Fibroblast of skin of back (primary cell): ENCODE measurements around the gene TSPYL2.

Experiments used
- DNase-seq: peaks from one replicate; pipeline ENCODE4 v3.0.0-alpha.2; 2013

TSPYL2 gene

DNA sequence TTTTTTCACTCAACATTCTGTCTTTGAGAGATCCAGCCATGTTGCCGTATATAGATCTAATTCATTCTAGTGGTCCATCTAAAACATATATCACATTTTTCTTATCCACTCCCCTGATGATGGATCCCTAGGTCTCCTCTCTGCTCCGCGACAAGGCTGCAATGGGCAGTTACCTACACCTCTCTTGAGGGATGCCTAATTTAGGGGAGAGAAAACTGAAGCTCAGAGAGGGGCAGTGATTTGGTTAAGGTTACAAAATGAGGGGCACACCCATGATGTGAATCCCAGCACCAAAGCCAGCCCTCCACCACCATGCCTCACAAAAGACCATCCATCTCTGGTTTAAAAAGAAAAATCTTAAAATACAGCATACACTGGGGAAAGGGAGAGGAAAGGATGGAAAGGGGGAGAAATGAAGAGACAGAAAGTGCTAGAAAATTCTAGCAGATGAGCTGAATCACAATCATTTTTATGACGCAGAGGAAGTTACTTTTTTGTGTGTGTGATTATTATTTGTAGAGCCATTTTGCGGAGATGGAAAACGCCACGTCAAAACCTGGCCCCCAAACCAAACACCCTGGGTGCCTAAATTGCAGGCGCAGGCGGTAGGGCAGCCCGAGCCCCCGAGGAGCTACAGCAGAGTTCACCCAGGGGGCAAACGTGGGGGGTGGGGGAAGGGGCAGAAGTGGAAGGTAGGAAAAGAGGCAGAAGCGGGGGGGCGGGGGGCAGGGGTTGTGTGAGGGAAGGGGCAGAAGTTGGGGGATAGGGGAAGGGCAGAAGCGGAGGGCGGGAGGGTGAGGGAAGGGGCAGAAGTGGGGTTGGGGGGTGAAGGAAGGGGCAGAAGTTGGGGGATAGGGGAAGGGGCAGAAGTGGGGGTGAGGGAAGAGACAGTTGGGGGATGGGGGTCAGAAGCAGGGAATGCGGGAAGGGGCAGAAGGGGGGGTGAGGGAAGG, 1.3 kb upstream of the TSPYL2 start:
- DNase-seq = peak; percentile 17

- no peak for DNase-seq
Observed at GRCh38 chrX:53082773-53083616, 828 bp downstream of the TSPYL2 start.

GRCh38 chrX:53084043-53084570, 1.9 kb downstream of the TSPYL2 start:
- DNase-seq = peak; percentile 11

GRCh38 chrX:53084863-53085262, 2.7 kb downstream of the TSPYL2 start:
- DNase-seq = no peak

GRCh38 chrX:53085661-53086229, 3.6 kb downstream of the TSPYL2 start:
- no peak for DNase-seq

GRCh38 chrX:53086464-53086863, 4.3 kb downstream of the TSPYL2 start:
- no peak for DNase-seq

GRCh38 chrX:53087388-53087831, 5.2 kb downstream of the TSPYL2 start:
- no peak for DNase-seq

- DNase-seq = peak; percentile 65
Observed at GRCh38 chrX:53088136-53088974, 6.2 kb downstream of the TSPYL2 start.

- peak; percentile 61 for DNase-seq
Observed at GRCh38 chrX:53089224-53089842, 7.2 kb downstream of the TSPYL2 start.

GRCh38 chrX:53089925-53090324, 7.8 kb downstream of the TSPYL2 start:
- DNase-seq = no peak

DNA sequence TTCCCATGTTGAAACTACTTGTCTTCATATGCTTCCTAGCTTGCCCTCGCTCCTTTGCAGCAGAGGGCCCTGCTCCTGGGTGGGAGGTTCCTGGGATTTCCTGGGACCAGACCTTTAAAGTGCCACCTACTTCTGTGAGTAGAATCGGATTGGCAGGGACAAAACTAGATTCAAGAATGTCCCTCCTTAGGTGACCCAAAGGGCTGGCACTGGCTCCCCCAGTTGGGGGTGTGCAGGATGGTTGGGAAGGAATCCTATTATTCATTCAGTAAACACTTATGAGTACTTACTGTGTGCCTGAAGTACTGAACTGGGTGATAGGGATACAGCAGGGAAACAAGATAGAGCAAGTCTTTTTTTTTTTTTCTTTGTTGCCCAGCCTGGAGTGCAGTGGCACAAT, 9.2 kb downstream of the TSPYL2 start:
- no peak for DNase-seq

GRCh38 chrX:53093177-53093655, 11.0 kb downstream of the TSPYL2 start:
- peak; percentile 76 for DNase-seq

DNA sequence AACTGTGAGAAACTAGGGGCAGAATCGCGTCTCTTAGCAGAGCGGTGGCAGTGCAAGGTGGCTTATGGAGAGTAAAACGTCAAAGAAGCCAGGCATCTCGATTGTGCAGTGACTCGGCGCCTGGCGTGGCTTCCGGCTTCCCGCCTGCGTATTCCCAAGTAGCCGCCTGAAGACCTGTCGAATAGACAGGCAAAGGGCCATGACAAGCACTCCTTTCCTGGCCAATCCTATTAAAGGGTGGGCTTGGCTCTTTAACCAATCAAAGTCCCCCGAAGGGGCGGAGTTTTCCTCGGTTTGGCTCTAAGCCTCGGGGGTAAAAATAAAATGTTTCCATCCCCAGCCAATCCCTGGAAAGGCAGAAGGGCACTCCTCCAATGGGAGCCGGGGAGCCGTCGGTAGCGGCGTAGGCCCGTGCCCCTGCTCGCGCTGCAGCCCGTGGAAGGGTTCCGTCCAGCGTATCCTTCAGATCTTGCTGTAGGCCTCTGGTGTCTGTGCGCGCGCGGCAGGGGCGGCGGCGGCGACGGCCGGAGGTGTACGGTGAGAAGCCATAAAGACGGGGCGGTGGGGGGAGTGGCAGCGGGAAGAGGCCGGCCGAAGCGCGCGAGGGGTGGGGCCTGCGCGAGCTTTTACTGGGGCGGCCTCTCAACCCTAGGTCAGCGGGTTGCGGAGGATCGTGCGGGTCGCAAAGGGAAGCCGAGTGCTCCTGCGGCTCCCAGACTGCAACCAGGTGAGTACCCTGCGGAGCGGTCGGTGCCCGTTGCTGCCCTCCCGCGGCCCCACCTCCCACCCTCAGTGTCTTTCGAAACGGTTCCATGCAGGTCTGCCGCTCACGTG, 11.8 kb downstream of the TSPYL2 start, which contains the start of gene KANTR:
Gene KANTR (plus strand): TSS at position 395 of the 834 bp plus-strand sequence. CDS start 30,131 bp downstream, outside the sequence.
- peak; percentile 96 for DNase-seq

DNA sequence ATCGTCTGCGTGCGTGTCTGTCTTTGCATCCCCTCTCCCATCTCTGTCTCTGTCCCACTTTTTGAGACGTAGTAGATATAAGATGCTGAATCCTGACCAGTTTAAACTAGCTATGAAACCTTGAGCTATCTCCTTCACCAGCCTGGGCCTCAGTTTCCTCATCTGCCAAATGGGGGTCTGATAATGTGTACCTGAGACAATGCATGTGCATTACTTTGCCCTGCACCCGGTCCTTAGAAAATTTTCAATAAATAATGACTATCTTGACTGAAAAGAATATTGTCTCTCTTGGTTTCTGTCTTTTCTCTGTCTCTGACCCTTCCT, 12.4 kb downstream of the TSPYL2 start:
- no peak for DNase-seq

- no peak for DNase-seq
Observed at GRCh38 chrX:53095796-53096195, 13.6 kb downstream of the TSPYL2 start.

DNA sequence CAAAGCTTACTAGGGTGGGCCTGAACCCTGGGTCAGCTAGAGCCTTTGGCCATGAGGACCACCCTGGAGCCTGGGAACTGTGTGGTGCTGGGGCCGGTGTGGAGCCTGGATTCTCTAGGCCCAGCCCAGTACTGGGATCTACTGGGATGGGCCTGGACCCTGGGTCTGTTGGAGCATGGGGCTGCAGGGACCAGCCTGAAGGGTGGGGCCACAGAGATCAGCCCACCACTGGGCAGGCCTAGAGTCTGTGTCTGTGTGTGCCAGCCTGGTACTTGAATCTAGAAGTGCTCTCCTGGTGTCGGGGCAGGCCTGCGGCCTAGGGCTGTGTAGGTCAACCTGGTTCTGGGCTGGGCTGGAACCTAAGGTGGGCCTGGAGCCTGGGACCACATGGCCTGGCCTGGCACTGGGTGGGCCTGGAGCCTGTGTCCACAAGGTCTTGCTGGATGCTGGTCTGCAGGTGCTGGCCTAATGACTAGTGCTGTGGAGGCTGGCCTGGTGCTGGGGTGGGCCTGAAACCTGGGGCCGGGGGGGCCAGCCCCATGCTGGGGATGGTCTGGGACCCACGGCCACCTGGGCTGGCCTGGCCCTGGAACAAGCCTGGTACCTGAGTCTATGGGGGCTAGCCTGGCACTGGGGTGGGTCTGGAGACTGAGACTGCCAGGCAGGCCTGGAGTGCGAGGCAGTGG, 32.8 kb downstream of the TSPYL2 start:
- DNase-seq = no peak

DNA sequence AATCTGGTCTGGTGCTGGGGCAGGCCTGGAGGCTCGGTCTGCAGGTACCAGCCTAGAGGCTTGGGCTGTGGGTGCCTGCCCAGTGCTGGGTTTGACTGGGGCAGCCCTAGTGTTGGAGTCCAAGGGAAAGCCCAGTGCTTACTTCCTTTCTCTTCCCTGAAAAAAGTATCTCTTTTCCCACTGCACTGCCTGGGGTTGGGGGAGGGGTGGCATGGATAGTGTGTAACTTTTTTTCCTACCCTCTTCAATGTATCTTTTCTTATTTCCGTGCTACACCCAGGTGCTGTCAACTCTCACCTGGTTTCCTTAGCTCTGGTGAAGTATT, 33.3 kb downstream of the TSPYL2 start:
- DNase-seq = no peak

- peak; percentile 7 for DNase-seq
Observed at GRCh38 chrX:53116101-53116500, 33.9 kb downstream of the TSPYL2 start.

DNA sequence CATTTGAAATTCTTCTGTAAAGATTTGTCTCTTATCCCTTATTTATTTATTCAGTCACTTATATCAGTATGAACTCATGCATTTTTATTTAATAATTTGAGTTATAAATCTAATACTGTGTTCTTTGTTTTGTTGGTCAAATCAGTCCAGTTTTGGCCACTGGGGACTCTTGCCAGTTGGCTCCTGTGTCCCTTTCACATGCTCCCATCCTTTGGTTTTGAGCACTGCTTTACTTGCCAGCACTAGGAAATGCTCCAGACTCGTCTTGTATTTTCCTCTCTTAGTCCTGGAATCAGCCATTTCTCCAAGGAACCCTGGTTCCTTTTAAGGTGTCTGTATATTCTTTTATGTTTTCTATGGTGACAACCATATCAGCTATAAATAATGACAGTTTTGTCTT, 39.8 kb downstream of the TSPYL2 start:
- no peak for DNase-seq

DNA sequence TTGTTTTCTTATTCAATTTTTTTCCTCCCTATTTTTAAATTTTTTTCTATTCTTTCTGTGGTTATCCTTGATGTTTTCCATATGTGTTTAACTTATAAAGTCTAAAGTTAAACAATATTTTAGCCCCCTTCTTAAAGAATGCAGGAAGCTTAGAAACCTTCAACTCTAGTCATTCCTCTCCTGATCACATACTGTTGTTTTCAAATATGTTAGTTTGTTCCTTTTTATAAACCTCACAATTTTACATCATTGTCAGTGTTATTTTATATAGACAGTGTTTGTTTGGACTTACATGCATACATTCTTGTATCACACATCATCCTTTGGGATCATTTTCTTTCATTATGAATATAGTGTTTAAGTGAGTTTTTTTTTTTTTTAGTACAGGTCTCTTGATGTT, 43.3 kb downstream of the TSPYL2 start:
- peak; percentile 4 for DNase-seq
